Measurements from ENCODE around the gene ASCC1.
A peak's percentile ranks its signal among the peaks of the same experiment; 100 is the strongest.
"Not testable (repeated sequence)": the region's sequence is repeated elsewhere in the genome, so short reads cannot be mapped to it uniquely, and the experiment has no call there.

The ASCC1 gene

DNA sequence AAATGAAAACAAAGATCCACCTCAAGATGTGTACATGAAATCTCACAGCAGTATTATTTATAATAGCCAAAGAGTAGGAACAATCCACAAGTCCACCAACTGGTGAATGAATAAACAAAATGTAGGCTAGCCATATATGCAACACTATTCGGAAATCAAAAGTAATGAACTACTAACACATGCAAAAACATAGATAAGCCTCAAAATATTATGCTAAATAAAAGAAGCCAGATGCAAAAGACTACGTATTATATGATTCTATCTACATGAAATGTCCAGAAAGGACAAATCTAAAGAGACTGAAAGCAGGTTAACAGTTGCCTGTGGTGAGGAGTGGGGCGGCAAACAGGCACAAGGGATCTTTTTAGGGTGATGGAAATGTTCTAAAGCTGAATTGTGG is 49.0 kb downstream of the ASCC1 start:
- no peak for DNase-seq

DNA sequence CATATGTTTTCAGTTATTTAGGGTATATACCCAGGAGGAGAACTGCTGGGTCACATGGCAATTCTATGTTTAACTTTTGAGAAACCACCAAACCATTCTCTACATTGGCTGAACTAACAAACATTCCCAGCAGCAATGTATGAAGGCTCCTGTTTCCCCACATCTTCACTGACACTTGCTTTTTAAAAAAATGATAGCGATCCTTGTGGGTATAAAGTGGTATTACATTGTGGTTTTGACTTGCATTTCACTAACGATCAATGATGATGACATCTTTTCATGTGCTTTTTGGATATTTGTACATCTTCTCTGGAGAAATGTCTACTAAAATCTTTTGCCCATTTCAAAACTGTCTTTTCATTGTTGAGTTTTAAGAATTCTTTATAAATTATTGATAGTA is 51.5 kb downstream of the ASCC1 start:
- no peak for DNase-seq

DNA sequence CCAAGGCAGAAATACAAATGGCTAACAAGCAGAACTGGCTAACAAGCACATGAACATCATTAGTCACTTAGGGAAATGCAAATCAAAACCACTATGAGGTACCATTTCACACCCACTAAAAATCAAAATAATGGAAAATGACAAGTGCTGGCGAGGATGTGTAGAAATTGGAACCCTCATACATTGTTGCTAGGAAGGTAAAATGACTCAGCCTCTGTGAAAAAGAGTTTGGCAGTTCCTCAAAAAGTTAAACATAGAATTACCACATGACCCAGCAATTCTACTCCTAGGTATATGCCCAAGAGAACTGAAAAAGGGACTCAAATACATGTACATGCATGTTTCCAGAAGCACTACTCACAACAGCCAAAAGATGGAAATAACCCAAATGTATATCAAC is 53.1 kb downstream of the ASCC1 start:
- DNase-seq = no peak

DNA sequence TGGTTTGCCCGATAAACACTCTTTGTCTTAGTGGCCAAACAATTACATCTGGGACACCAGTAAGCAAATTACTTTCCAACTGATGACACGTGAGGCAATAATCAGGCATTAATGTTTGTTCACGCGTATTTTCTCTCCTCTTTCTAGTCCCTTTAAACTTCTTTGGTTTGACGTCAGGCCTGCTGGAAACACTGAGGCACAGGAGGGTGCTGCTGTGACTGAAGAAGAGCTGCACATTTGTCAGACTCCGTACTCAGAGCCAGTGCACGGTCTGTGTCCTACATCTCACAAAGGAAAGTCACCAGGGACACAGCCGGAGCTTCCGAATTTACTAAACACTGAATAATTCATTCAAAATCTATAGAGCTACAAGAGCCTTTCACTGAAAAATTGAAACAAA is 57.9 kb downstream of the ASCC1 start:
- DNase-seq = no peak

DNA sequence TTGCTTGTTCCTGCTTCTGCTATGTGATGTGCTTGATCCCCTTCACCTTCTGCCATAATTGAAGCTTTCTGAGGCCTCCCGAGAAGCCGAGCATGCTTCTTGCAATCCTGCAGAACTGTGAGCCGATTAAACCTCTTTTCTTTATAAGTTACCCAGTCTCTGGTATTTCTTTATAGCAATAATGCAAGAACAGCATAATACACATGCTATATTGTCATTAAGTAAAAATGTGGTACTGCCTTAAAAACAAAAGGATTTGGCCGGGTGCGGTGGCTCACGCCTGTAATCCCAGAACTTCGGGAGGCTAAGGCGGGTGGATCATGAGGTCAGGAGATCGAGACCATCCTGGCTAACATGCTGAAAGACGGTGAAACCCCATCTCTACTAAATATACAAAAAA is 59.9 kb downstream of the ASCC1 start:
- no peak for DNase-seq

DNA sequence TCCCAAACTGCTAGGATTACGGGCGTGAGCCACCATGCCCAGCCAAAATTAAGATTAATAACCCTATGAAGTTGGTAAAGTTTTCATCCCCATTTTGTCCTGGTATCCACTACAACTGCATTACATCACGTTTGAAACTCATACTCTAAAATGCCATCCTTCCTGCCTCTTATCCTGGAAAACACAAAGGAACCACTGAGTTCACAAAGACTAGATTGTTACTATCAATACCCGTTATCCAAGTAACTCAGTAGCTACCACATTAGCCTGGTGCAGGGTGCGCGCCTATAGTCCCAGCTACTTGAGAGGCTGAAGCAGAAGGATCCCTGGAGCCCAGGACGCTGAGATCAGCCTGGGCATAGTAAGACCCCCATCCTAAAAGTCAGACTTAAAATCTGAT is 63.8 kb downstream of the ASCC1 start:
- DNase-seq = no peak

DNA sequence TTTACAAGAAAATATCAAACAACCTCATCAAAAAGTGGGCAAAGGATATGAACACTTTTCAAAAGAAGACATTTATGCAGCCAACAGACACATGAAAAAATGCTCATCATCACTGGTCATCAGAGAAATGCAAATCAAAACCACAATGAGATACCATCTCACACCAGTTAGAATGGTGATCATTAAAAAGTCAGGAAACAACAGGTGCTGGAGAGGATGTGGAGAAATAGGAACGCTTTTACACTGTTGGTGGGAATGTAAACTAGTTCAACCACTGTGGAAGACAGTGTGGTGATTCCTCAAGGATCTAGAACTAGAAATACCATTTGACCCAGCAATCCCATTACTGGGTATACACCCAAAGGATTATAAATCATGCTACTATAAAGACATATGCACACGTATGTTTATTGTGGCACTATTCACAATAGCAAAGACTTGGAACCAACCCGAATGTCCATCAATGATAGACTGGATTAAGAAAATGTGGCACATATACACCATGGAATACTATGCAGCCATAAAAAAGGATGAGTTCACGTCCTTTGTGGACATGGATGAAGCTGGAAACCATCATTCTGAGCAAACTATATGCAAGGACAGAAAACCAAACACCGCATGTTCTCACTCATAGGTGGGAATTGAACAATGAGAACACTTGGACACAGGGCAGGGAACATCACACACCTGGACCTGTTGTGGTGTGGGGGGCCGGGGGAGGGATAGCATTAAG is 65.2 kb downstream of the ASCC1 start:
- not testable (repeated sequence) for DNase-seq

DNA sequence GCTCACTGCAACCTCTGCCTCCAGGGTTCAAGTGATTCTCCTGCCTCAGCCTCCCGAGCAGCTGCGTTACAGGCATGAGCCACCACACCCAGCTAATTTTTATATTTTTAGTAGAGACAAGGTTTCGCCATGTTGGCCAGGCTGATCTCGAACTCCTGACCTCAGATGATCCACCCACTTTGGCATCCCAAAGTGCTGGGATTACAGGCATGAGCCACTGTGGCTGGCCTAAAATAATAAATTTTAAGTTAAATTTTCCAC is 68.8 kb downstream of the ASCC1 start:
- DNase-seq = not testable (repeated sequence)

DNA sequence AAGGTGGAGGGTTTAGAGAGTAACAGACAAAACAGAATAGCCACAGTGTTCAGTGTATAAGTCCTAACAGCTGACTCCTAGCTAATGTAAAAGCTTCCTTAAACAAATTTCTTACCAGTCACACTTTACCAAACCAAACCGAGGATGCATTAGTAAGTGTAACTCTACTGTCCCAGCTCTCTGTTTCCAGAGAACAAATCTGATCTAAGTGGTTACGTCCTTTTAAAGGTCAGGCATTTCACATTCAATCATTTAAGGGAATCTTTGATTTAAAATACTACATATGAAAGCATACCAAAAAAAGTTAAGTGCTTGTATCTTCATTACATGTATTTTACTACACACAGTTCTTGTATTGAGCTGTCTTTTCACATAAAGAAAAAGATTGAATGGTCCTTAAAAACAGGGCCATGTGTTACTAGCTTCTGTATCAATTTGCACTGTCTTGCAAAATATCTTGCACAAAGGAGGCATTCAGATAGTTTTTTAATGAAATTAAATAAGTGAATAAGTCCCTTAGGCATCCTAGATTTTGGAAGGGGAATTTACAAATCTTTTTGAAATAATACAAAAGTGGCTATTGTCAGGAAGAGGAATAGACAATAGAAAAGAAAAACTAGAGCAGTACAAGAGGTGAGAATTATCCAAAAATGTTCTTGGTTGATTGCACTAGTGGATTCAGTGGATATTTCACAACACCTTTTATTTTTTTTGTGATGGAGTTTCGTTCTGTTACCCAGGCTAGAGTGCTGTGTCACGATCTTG is 69.3 kb downstream of the ASCC1 start:
- DNase-seq = no peak

DNA sequence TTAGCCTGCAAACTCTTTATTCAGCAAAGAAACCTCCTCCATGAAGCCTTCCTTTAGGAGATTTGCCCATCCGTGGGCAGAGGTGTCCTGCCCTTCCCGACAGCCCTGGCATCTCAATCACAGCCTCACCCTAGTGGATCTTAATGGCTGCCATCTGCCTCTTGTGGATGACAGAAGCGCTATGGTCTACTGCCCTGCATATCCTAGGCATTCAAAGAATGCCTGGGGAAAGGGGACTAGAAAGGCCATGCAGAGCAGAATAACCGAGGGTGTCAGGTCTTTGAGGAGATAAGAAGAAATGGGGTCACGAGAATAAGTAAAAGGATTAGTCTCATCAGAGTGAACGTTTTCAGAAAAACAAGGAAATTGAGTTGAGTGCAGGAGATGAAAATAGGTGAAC is 70.0 kb downstream of the ASCC1 start:
- DNase-seq = peak; percentile 65

DNA sequence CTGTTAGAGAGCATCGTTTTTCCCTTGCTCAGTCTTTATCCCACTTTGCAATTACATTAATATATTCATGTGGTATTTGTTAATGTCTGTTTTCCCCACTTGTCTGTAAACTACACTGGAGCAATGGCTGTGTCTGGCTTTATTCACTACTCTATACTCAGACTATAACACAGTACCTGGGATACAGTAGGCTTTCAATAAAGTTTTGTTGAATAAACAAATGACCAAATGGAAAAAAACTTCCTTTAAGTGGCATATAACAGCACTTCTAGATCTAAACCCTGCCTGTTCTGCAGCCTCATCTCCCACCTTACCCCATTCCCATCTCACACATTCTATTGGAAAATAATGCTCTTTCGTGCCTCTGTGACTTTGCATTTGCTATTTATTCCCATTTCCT is 70.4 kb downstream of the ASCC1 start:
- DNase-seq = no peak

DNA sequence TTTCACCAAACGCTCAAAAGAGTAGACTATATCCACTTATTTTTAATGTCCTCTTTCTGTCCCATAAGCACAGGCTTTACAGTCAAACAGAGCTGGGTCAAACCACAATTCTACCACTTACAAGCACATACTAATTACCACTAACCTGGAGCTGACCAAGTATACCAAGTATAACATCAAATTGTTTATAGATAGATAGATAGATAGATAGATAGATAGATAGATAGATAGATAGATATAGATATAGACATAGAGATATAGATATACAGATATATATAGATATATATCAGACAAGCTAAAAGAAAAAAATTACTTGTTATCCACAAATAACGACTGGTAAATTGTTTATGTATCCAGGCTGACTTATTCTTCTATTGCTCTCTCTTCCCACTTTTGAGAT is 75.2 kb downstream of the ASCC1 start:
- no peak for DNase-seq

DNA sequence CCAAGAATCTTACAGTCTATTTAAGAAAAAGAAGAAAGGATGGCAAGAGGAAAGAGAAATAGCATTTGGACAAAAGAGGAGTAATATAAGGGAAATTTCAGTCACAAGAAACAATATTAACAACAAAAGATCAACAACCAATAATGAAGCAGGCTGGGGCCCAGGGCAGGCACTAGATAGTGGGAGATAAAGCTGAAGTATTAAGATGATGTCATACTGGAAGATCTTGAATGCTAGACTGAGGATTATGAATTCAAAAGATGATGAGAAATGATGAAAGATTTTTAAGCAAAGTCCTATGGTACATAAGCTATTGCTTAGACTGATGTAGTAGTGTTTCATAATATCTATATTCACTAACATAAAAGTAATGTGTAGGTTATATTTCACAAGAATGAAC is 75.9 kb downstream of the ASCC1 start:
- DNase-seq = no peak

DNA sequence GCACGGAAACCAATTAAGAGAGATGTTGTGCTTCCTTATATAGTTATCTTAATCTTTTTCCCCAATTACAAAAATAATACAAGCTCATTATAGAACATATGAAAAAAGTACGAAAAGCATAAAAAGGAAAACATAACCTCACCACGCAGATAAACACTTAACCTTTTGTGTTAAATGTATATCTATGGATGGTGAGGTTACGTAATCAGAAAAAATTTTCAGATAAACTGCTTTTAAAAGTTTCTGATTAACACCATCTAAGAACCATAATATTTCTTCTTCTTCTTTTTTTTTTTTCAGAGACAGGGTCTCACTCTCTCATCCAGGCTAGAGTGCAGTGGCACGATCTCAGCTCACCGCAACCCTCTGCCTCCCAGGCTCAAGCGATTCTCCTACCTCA is 78.5 kb downstream of the ASCC1 start:
- DNase-seq = no peak

DNA sequence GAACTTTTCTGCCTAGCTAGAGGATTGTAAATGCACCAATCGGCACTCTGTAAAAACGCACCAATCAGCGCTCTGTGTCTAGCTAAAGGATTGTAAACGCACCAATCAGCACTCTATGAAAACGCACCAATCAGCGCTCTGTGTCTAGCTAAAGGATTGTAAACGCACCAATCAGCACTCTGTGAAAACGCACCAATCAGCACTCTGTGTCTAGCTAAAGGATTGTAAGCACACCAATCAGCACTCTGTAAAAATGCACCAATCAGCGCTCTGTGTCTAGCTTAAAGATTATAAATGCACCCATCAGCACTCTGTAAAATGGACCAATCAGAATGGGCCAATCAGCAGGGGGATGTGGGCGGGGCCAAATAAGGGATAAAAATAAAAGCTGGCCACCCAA is 79.9 kb downstream of the ASCC1 start:
- not testable (repeated sequence) for DNase-seq

DNA sequence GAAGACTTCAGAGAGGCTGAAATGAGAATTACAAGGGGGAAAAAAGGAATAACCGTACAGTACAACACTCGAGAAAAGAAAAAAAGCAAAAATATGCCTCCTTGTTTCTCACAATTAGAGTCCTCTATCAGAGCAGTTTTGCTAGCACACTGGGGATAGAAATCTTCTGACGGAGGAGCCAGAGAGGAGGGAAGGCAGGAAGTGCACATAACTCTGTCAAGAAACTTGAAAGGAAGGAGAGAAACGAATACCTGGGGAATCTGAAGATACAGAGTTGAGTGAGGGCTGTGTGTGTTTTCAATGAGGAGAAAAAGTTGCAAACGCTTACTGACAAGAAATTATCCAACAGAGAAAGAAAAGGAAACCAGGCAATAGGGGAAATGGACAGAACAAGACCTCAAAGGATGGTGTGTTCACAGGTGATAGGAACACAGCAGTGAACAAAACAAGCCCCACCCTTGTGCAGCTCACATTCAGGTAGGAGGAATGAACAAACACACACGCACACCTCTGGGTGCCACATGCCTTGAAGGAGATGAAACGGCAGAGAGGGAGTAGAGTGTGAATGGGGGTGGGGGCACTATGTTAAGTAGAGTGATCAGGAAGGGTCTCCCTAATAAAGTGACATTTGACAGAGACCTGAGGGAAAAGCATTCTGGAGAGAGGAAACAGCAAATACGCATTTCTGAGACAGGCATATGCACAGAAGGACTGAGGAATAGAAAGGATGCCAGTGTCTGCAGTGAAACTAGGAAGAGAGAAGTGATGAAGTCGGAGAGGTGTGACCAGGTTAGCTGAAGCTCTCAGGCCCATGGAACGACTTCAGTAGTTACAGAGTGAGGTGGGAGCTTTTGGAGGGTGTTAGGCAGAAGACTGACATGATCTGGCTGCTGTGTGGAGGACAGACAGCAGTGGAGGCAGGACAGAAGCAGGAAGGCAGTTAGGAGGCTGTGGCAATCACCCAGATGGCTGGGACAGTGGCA is 81.0 kb downstream of the ASCC1 start:
- DNase-seq = no peak

DNA sequence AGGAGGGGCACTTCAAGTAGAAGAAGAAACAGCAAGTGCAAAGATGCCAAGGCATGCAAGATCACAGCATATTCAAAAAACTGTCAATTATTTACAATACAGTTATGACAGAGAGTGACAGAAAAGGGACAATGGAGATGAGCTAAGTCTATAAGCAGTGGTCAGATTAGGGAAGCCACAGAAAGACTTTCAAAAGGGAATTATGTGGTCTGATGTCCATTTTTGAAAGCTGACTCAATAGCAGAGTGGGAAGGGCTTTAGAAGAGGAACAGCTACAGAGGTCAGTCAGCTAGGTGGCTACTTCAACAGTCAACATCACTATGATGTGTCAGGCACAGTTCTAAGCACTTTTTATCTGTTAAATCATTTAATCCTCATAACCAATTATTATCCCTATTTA is 82.6 kb downstream of the ASCC1 start:
- DNase-seq = no peak

DNA sequence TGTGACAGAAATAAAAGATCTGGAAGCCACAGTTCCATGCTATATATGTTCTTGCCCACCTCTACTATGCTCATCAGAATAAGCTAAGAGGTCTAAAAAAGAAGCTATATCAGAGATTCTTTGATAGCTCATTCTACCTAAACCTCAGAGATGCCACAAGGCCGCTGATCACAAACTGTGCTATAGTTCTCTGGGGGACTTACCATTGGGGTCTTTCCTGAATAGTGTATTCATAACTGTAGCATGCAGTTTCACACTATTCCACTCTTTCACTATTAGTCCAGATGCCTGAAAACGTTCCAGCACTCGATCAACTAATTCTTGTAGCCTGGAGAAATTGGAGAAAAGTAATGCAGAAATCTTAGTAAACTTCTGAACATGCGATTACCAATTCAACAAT is 83.2 kb downstream of the ASCC1 start:
- no peak for DNase-seq

DNA sequence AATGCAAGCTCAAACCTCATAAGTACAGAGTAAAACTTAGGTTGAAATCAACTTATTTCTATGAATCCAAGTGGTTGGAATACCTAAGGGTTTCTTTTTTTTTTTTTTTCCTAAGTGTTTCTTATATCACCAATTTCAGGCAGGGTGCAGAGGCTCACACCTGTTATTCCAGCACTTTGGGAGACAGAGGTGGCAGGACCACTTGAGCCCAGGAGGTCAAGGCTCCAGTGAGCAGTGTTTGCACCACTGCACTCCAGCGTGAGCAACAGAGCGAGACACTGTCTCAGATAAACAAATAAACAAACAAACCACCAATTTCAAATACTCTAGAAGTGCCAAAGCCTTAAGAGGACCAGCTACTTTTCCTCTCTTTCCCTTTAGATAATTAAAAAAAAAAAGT is 88.5 kb downstream of the ASCC1 start:
- DNase-seq = no peak

DNA sequence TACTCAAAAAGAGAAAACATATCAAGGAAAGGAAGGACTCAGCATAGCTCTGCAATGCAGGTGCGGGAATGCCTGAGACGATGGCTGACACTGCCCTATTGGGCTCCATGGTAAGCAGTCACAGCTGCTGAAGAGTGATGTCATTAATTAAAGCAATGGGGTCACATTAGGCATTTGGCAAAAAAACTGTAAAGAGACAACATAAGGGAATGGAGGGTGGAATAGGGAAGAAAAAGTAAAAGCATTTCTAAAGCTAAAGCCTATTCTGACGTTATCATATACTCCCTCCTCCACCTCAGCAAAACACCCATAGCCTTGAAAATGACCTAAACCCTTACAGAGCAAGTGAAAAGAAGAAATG is 89.2 kb downstream of the ASCC1 start:
- DNase-seq = no peak

DNA sequence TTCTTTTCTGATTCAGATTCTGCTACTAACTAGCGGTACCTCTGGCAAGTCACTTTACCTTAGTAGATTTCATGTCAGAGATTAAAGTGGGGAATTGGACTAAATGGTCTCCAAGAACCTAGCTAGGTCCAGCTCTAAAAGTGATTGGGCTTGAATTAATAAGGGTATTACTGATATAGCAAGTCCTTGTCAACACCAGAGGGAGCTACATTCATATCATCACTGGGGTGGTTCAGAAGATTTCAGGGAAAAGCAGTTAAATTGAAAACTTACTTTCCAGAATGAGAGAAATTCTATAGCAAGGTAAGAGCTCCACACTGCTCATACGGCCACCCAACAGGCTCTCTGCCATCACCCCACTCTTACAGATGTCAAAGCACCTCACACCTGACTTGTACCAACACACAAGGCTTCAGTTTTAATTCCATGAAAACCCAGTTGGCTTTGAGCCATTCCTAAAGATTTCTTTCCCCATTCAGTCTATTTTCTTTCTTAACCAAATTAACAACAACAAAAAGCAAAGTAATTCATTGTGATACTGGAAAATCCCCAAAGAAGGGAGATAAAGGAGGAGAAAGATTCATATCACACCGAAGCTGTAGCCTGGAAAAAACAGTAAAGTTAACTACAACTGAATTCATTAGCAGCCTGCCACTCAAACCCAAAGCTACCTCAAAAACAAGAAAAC is 89.7 kb downstream of the ASCC1 start:
- no peak for DNase-seq

DNA sequence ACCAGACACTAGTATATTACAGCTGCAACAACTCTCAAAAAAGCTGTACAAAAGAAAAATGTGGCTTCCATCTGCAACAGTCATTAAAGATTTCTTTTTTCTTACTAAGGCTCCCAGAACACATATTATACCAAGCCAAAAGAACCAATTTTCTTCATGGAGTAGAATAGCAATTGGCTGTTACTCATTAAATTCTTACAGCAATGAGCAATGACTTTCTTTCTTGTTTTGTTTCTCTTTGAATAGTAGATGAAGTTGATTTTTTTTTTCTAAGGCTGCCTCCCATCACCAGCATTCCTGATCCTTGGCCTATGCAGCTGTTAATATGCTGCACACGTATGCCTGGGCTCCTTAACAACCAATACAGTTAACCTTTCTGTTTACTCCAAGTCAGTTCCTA is 91.1 kb downstream of the ASCC1 start:
- no peak for DNase-seq

DNA sequence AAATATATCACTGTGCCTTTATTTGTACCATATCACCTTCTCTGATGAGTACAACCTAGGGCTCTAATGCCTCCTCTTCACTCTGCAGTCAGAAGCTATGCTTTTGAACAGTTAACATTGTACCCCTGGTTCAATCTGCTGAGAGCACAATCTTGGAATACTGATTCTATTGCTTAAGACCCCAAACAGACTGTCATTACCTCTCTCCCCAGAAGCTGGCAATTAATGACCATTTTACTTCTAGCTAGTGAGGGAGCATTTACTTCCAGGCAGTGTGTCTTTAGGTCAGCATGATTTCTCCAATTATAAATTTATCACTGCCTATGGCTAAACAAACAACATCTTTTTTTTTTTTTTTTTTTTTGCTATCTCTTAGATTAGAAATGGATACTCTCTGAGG is 91.7 kb downstream of the ASCC1 start:
- DNase-seq = no peak
